Neural progenitor cell (in vitro differentiated cells): ENCODE results near the gene SLX4IP.

ENCODE experiments used
- CTCF ChIP-seq: fragments of 200-600 bp; sonication (generic); IDR thresholded peaks from 2 replicates; pipeline ENCODE4 v1.5.1; 2017; ENCODE audit warnings: antibody characterized with exemption, mild to moderate bottlenecking
- EZH2 ChIP-seq: fragments of 200-600 bp; sonication (generic); IDR thresholded peaks from 2 replicates; pipeline ENCODE4 v1.6.1; 2017; ENCODE audit warnings: antibody characterized with exemption, mild to moderate bottlenecking, moderate library complexity

GRCh38 chr20:10469056-10469455, 34.0 kb downstream of the SLX4IP start:
- TF ChIP-seq CTCF (no peak), EZH2 (no peak)
